ENCODE data around the gene SZT2. TPM values are rescaled to one million over a fixed set of nuclear protein-coding genes. Genes with fewer than 3 reads are reported as not detected.

SZT2 gene
- total RNA-seq (10 to 100 TPM; 18.5 to 30.8 (median 23.4) TPM), polyA plus RNA-seq (10 to 100 TPM; 23.4 to 54.9 TPM)

DNA sequence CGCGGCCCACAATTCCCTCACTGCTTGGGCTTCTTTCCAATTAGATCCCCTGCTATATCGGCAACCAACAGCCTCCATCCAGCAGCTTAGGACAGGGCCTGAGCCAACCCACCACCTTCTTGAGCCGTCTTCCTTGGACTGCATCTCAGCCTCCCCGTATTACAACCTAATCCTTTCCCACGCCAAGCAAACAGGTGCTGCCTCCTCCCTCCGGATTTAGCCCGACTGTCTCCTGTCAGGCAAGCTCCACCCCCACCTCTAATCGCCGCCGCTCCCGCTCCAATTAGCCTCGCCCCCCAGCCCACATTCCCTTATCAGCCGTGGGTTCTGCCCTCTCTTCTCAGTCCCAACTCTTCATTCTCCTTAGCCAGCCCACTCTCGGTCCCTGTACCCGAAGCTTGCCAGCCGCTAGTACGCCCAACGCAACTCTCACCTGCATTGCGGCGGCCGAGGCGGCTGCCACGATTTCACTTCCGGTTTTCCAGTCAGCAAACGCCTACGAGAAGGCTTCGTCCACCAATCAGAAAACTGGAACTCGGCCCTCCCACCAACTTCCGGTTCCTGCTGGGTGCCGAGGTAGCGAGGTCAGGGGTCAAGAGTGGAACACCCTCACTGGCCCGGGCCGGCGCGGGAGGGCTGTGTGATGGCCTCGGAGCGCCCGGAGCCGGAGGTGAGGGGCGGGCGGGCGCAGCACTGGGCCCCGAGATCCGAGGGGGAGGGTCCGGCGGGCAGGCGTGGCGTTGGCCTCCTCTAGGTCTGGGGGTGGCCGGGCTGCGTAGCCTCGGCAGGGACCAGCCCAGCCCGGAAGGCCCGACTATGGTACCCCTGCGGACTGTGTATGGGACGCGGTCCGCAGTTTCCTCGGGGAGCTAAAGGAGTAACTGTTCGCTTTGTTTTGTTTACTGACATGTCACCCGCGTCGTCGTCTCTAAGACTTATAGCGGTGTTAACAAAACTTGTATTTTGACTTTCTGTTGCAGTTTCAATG is at the start of gene SZT2, which contains the start of gene MED8:
Gene SZT2, plus strand, starts transcription at position 574 of the 988 bp plus-strand sequence. Its CDS starts 70 bp downstream, at position 644.
Gene MED8, minus strand, starts transcription at position 475 of the 988 bp plus-strand sequence. Its CDS starts 36 bp downstream, at position 439.
- Histone ChIP-seq H3K4me3 (peak within 1 kb of the TSS; percentile 87 to 96 (median 92)), H3K27me3 (no peaks in the 10 kb centered on the region), H3K36me3 (peaks cover 13 to 21% (median 17%) of the 10 kb centered on the region in 3 donors), H3K4me1 (peaks cover 8 to 24% (median 18%) of the 10 kb centered on the region in 3 donors), H3K9me3 (no peaks in the 10 kb centered on the region), H3K27ac (peak within 1 kb of the TSS; percentile 70 to 78 (median 76))
- intact Hi-C loops (cut with DNase I): no loop called here
- ATAC-seq: peak; percentile 99
- DNase-seq: peak; percentile 91 to 97 (median 95)
- TF ChIP-seq, protein P1, sequence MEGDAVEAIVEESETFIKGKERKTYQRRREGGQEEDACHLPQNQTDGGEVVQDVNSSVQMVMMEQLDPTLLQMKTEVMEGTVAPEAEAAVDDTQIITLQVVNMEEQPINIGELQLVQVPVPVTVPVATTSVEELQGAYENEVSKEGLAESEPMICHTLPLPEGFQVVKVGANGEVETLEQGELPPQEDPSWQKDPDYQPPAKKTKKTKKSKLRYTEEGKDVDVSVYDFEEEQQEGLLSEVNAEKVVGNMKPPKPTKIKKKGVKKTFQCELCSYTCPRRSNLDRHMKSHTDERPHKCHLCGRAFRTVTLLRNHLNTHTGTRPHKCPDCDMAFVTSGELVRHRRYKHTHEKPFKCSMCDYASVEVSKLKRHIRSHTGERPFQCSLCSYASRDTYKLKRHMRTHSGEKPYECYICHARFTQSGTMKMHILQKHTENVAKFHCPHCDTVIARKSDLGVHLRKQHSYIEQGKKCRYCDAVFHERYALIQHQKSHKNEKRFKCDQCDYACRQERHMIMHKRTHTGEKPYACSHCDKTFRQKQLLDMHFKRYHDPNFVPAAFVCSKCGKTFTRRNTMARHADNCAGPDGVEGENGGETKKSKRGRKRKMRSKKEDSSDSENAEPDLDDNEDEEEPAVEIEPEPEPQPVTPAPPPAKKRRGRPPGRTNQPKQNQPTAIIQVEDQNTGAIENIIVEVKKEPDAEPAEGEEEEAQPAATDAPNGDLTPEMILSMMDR (IDR thresholded peaks at IDR 0.05): no peak
- FAIRE-seq: no peak
- 0 to 1% methylated on average over 63 to 65 of the region's 65 CpGs for WGBS, 2 donors

DNA sequence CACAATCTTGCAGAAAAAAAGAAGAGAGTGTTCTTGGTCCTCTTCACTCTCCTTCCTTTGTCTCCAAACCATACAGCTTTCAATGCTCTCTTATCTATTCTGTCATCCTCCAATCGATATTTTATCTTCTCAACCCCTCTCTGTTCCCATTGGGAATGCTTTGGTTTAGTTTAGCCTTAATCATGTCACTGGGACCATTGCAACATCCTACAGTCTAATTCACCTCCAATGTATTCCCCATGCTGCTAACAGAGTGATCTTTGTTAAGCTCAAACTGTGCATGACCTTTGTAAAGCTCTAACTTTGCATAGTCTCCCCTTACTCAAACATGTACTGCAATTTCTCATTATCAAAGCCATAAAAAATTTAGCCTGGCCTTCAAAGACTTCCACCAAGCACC is 49.1 kb upstream of the SZT2 start:
- TF ChIP-seq, protein P1 (IDR thresholded peaks at IDR 0.05): no peak
- H3K4me1 ChIP-seq: no peaks in the 10 kb centered on the region
- H3K4me3 ChIP-seq: no peak overlapping the region
- intact Hi-C loops (cut with DNase I): no loop called here
- no peaks in the 10 kb centered on the region for H3K36me3 ChIP-seq
- no peak overlapping the region for H3K27ac ChIP-seq
- H3K9me3 ChIP-seq: no peaks in the 10 kb centered on the region
- DNase-seq (no peak), ATAC-seq (no peak), FAIRE-seq (no peak)
- WGBS, 2 donors: 16 to 17% methylated on average over 1 of the region's 1 CpG
- no peaks in the 10 kb centered on the region for H3K27me3 ChIP-seq

DNA sequence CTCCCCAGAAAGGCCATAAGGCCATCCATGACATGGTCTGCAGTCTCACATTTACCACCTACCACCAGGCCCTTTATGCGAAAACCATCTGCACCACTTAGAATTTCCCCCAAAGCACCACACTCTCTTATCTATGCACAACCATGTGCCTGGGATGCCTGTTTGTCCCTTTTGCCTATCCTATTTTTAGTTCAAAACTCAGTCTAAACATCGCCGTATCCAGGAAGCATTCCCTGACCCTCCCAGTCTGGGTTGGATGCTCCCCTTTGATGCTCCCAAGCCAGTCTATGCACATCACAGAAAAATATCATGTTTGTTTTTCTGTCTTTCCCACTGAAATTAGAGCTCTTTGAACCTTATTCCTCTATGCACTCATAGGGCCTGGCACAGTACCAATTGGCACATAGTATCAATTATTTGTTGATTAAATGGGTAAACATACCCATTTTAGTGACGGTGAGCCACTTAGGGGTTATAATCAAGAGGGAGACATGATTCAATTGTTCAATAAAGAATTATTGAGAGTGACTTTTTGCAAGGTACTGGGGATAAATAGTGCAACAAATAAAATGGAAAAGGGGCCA is 45.3 kb upstream of the SZT2 start:
- peaks cover 0 to 4% (median 0%) of the 10 kb centered on the region in 3 donors for H3K4me1 ChIP-seq
- DNase-seq: no peak
- no peak for FAIRE-seq
- TF ChIP-seq, protein P1 (IDR thresholded peaks at IDR 0.05): no peak
- H3K36me3 ChIP-seq: no peaks in the 10 kb centered on the region
- intact Hi-C loops (cut with DNase I): no loop called here
- no peak overlapping the region for H3K4me3 ChIP-seq
- 61 to 62% methylated on average over 4 of the region's 4 CpGs for WGBS, 2 donors
- H3K9me3 ChIP-seq: no peaks in the 10 kb centered on the region
- no peaks in the 10 kb centered on the region for H3K27me3 ChIP-seq
- H3K27ac ChIP-seq: no peak overlapping the region
- ATAC-seq: no peak

DNA sequence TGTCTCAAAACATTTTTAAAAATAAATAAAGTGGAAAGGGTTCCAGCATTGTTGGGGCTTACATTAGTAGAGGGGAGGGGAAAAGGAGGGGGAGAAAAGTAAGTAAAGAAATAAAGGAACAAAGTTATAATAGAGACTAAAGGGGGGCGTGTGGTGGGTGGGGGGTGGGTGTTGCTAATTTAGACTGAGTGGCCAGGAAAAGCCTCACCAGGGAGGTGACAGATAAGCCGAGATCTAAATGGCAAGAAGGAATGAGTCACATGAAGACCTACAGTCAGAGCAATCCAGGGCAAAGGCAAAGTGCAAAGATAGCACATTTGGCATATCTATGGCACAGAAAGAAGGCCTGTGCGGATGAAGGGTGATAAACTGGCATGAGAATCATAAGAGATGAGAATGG is 44.6 kb upstream of the SZT2 start:
- 47 to 63% methylated on average over 3 of the region's 3 CpGs for WGBS, 2 donors
- DNase-seq (no peak), ATAC-seq (no peak), FAIRE-seq (no peak)
- Histone ChIP-seq H3K4me3 (no peak overlapping the region), H3K27ac (no peak overlapping the region), H3K36me3 (no peaks in the 10 kb centered on the region), H3K27me3 (no peaks in the 10 kb centered on the region), H3K9me3 (no peaks in the 10 kb centered on the region), H3K4me1 (peaks cover 0 to 9% (median 0%) of the 10 kb centered on the region in 3 donors)
- intact Hi-C loops (cut with DNase I): no loop called here
- TF ChIP-seq, protein P1 (IDR thresholded peaks at IDR 0.05): no peak

Measured in pancreas (tissue), 10 donors.